Prostate gland (tissue), 2 donors: ENCODE data around the gene FGGY.

Experiments
- POLR2A ChIP-seq: fragments of 450-650 bp; IDR thresholded peaks from one replicate; pipeline ENCODE4 v1.6.1; 2016; ENCODE audit warnings: antibody characterized with exemption, mild to moderate bottlenecking
- TF ChIP-seq, protein P1 (sequence below), 4 experiments: fragments of 200-600 bp in 2 of 4; fragments of 450-650 bp in 2 of 4; sonication (generic) in 2 of 4; IDR thresholded peaks; 1 replicate in 3 of 4; 2 replicates in 1 of 4; pipeline ENCODE4 v1.5.1; 2016 to 2019; ENCODE audit warnings: antibody characterized with exemption in 4 of 4, mild to moderate bottlenecking in 2 of 4, moderate library complexity in 2 of 4

DNA sequence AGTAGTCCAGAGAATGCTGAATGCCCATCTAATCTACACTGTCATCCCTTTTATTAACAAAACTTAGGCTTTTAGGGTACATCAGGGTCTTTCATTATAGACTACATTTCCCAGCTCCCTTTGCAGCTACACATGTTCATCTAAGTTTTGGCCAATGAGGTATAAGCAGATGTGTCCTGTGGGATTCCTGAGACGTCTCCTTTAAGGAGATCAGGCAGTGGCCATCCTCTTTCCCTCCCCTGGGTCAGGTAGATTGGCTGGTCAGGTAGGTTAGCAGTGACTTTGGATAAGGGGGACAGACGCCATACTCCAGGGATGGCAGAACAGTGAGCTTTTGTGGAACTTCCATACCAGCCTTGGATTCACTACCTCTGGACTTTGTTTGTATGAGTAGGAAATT is 188.3 kb downstream of the FGGY start:
- no peak for TF ChIP-seq POLR2A
- TF ChIP-seq, protein P1, sequence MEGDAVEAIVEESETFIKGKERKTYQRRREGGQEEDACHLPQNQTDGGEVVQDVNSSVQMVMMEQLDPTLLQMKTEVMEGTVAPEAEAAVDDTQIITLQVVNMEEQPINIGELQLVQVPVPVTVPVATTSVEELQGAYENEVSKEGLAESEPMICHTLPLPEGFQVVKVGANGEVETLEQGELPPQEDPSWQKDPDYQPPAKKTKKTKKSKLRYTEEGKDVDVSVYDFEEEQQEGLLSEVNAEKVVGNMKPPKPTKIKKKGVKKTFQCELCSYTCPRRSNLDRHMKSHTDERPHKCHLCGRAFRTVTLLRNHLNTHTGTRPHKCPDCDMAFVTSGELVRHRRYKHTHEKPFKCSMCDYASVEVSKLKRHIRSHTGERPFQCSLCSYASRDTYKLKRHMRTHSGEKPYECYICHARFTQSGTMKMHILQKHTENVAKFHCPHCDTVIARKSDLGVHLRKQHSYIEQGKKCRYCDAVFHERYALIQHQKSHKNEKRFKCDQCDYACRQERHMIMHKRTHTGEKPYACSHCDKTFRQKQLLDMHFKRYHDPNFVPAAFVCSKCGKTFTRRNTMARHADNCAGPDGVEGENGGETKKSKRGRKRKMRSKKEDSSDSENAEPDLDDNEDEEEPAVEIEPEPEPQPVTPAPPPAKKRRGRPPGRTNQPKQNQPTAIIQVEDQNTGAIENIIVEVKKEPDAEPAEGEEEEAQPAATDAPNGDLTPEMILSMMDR (IDR thresholded peaks at IDR 0.05) = no peak
